ENCODE data around the gene NOG.

NOG gene

DNA sequence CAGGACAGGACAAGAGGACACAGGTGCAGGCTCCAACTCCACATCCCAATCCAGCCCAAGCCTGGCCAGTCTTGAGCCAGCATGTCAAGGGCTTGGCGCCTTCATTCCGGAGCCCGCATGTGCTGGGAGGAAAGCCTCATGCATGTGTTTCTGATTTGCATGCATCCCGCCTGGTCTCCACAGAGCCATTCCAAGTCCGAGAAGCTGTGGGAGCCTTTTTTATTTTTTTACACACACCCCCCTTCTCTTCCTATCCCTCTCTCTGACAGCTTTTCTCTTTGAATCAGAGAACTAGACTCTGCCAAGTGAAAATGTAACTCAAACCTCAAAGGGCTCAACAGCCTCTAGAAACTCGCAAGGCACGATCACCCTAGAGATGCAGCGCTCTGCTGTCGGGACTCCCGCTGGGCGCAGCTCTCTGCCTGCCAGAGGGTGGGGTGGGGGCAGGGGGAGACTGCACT lies 45.1 kb downstream of the NOG start:
- no peak for DNase-seq

DNA sequence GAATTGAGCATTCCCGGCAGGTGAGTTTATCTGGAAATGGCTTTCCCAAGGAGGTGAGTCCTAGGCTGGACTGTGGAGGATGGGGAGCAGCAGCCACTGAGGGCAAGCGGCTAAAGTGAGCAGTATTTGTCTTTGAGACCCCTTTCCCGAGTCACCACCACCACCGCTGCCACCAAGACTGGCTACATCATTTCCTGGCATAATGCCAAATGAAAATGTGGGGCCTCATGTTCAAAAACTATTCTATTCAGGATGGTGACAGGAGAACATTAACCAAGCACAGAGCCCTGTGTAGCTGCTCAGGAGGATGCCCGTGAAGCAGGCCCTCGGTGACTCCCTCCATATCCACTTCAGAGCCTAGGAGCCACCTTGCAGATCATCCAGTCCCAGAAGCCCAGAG lies 46.0 kb downstream of the NOG start:
- DNase-seq, result no peak

DNA sequence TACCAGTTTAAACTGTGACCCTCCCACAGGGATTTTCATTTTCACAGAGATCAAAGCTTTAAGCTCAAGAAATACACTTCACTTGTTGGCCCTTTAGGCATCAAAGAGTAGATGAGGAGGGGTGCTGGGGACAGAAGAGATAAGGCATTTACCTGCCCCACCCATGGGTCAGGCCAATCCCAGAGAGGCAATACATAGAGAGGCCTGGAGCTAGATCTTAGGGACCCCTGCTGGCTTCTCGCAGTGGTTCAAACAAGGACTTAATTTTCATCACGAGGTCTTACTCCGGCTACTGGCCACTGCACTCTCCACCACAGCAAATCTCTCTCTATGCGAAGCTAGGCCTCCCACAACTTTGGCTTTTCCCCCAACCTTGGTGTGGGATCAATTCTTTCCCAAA lies 46.6 kb downstream of the NOG start:
- no peak for DNase-seq

DNA sequence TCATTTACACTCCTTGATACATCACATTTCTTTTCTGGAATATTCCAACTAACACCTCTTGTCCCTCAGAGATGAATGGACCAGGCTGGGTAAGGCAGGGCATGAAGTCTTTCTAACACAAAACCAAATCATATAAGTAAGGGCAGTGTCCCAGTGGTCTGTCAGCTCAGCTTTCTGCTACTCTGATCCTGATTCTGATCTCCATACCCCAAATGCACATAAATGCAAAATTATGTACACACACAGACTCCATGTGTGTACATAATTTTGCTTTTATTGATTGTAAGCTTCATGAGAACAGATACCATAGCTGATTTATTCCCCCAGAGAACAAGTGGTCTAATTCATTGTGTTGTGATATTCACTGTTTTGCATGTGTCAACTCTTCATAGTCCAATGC lies 47.9 kb downstream of the NOG start:
- no peak for DNase-seq

DNA sequence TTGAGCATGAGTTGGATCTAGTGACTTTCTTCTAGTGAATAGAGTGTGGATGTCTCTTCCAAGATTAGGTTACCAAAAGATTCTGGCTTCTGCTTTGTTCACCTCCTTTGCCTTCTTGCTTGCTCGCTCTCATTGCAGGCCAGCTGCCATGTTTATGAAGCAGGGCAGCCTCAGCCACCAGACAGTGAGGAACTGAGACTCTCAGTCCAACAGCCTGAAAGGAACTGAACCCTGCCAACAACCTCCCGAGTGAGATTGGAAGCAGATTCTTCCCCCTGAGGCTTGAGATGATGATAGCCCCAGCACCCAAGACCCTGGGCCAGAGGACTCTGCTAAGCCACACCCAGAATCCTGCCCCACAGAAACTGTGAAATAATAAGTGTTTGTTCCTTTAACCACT lies 48.4 kb downstream of the NOG start:
- DNase-seq, result no peak

DNA sequence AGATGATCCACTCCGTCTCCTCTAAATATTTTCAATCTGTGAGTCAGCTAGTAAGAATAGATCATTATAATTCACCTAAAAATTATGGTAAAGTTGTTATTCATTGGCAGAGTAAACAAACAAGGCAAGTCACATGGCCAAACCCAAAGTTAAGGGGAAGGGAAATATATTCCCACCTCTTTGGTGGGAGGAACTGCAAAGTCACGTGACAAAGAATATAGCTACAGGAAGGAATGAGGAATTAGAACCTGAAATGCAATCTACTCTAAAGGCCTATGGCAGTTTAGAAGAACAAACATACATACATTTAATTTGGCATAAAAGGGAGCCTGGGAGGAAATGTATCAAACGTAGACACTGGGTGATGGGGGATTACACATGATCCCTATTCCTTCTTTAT lies 48.9 kb downstream of the NOG start:
- DNase-seq, result no peak
